Tongue (tissue), 2 donors: Measurements from ENCODE around the gene KRTAP10-12. TPM values are rescaled to one million over a fixed set of nuclear protein-coding genes. Genes with fewer than 3 reads are reported as not detected.

ENCODE experiments used
- DNase-seq: peaks from one replicate; pipeline ENCODE4 v3.0.0-alpha.2; 2015
- total RNA-seq: library from RNA; depleted of rRNA; stranded (reverse); fragments of >200 nt; gene quantifications from one replicate; pipeline ENCODE4 v1.2.3, GENCODE V29; 2014

Gene KRTAP10-12
- total RNA-seq, 1 donor from 2014 or later: not detected

DNA sequence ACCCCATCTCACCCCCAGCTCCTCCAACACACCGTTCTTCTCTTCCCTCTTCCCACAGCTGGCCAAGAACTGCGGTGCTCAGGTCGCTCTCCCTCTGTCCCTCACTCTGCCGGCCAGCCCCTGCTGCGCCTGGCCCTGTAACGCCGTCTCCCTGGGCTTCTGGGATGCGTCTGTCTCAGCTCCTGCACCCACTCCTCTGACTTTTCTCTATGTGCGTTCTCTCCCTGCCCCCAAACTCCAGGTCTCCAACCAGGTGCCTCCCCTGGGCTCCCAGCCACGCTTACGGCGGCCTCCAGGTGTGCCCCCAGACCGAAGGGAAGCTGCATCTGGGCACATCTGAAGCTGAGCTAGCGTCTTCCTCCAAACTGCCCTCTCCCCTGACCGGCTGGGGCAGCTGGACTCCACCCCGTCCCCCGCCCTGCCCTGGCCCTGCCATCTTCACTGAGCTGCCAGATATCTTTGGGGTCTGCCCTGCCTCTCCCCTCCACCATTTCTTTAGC lies 2.6 kb downstream of the KRTAP10-12 start:
- no peak for DNase-seq

DNA sequence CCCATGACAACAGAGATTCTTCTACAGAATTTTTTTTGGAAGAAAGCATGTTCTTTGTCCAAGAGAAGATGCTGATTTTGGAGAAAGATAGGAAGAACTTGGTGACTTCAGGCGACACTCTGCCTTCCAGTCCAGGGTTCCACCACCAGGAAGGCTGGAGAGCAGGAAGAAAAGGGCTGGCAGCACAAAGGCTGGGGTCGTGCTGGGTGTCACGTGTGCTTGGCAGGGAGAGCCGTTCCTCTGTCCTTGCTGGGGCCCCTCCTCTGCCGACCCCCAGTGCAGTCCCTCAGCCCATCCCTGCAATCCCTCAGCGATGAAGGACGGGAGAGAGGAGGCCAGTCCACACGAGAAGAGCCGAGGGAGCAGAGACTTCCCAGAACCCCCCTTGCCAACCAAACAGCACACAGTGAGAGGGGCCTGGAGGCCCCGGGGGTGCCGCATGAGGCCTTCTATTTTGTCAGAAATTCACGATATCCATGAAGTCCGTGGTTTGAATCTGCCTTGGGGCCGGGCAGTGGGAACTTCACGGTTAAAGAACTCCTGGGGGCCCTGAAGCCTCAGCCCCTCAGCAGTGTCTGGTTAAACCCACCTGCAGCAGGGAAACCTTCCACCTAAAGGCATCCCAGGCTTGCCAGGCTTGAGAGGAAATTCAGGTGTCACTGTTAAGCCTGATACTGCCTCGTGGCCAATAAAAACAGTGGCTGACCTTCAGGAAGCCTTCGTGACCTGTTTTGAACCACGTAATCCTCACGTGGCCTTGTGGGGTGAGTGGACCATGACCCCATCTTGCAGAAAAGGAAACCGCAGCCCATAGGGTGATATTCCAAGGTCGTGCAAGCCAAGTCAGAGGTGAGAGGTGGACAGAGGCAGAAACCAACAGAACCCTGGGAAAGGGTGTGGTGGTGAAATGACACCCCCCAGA lies 3.4 kb downstream of the KRTAP10-12 start:
- DNase-seq: no peak

DNA sequence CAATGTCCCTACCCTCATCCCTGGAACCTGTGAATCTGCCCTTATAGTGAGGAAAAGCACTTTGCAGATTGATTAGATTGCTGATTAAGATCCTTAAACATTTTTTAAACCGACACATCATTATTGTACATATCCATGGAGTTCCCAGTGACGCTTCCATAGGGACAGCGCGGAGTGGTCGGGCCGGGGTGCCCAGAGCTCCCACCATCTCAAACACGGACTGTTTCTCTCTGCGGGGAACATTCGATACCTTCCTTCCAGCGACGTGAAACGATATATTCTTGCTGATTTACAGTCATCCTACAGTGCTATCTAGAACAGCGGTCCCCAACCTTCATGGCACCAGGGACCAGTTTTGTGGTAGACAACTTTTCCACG lies 4.0 kb downstream of the KRTAP10-12 start:
- DNase-seq: no peak

DNA sequence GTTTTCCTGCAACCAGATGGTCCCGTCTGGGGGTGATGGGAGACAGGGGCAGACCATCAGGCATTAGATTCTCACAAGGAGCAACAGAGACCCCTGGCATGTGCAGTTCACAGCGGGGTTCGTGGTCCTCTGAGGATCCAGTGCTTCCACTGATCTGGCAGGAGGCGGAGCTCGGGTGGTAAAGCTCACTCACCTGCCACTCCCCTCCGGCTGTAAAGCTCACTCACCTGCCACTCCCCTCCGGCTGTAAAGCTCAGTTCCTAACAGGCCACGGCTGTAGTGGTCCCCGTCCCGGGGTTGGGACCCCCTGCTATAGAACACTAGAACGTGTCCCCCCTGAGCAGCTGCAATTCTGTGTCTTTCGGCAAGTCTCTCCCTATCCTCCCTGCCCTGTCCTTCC lies 4.6 kb downstream of the KRTAP10-12 start:
- DNase-seq: no peak

DNA sequence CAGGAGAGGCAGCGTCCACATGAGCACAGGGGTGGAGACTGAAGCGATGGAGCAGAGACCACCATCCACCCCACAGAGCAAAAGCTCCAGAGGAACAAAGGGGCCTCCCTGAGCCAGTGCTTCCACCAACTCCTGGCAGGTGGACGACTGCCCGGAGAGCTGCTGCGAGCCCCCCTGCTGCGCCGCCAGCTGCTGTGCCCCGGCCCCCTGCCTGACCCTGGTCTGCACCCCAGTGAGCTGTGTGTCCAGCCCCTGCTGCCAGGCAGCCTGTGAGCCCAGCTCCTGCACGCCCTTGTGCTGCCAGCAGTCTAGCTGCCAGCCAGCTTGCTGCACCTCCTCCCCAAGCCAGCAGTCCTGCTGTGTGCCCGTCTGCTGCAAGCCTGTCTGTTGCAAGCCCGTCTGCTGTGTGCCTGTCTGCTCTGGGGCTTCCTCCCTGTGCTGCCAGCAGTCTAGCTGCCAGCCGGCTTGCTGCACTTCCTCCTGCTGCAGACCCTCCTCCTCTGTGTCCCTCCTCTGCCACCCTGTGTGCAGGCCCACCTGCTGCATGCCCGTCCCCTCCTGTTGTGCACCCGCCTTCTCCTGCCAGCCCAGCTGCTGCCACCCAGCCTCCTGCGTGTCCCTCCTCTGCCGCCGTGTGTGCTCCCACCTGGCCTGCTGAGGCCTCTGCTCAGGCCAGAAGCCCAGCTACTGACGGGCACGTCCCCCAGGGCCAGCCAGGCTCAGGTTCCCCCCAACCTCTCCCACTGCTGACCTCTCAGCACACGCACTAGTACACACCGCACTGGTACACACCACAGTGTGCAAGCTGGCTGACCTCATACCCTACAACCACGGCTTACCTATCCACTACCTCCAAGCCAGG lies 5.4 kb downstream of the KRTAP10-12 start:
- DNase-seq: no peak

DNA sequence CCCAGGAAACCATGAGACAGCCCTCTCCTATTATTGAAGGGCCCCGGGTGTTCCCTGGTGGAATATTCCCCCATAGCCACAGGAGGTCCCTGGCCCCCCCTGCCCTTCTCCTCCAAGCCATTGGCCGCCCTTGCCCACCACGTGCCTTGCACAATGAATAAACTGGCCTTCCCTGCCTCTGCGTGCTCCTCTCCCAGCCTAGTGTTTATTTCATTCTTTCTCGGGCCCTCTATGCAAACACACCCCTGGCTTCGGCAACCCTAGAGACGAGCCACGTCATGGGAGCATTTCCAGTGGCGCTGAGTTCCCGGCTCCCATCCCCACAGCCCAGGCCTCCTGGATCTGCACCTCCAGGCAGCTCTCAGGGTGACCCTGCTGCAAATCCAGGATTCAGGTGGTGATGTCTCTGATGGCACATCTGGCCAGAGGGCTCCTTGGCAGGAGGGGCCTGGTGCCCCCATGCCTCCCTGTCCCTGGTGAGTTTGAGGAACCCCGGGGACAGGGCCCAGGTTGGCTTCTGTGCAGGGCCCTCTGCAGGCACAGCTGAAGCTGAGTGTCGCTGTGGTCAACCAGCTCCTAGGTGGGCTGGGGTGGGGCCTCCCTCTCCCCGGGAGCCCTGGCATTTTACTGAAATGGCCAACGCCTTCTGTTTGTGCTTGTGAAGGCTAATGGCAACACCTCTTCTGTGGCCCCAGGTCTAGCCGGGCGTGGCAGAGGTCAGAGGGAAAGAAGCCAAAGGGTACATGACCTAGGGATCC lies 6.2 kb downstream of the KRTAP10-12 start:
- DNase-seq: no peak

DNA sequence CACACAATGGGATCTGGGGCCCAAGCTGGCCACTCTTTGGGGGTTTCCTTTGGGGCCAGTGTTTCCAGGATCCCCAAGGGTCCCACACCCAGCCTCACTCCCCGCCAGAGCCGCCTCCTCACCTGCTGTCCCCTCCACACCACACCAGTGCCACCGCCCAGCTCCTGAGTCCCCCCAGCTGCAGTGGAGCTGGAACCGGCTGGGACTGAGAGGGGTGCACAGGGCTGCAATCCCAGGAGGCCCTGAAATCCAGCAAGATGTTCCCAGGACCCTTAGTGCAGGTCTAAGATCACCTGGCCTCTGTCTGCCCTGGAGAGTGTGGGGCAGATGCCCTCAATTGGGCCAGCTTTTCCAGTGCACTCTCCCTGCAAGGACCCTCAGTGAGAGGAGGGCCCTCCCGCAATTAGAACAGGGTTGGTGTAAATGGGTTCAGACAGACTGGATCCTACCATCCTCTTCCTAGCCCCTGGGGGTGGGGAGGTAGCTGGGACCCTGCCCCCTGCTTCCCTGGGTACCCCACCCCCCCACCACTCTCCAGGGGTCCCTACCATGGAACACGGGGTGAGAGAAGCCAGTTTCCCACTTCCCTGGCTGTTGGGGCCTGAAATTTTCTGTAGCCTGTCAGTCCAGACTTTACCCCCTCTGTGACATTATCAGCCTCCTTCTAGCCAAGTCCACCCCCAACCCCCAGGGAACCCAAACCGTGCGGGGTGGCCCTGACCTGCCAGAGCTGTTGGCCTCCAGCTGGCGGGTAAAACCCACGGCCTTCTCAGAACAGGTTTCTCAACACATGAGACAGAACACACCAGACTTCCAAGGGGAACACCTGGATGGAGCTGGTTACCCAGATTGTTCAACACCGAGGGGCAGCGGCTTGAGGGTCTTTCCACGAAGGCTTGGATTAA lies 7.0 kb downstream of the KRTAP10-12 start:
- no peak for DNase-seq

DNA sequence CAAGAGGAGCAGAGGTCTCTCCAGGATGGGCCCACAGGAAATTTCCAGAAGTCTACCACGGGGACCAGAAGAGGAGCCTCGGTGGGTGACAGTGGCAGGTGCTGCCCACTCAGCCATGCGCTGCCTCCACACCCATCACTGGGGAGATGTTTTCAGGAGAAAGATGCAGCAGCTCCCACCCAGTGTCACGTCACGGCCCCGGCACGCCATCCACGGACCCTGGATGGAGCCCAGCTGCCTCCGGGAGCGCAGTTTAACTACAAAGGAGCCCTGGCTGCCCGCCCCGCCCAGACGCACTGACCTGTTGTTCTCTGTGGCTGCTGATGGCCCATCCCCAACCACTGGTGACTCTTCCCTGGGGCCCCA lies 7.6 kb downstream of the KRTAP10-12 start:
- no peak for DNase-seq

DNA sequence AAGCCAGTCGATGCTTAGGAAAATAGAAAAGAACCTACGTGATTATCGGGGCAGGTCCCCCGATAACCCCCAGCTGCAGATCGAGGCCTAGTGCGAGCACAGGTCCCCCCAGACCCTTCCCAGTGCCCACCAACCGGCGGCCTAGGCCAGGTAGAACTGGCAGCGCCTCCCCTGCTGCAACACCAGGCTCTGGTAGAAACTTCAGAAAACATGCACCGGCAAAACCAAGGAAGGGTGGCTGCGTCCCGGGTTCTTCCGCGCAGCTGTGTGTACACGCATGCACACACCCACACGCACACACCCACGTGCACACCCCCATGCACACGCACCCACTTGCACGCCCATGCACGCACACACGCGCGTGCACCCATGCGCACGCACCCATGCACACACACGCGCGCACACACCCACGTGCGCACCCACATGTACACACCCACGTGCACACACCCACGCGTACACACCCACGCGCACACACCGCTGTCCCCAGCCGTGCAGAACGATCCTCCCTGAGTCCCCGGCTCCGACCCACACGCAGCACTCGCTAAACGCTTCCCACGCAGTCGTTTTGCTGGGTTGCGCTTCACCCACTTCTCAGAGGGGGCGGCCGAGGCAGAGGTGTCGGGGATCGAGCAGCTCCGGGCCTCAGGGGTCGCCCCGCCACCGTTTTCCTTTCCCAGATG lies 9.2 kb downstream of the KRTAP10-12 start:
- DNase-seq: no peak

DNA sequence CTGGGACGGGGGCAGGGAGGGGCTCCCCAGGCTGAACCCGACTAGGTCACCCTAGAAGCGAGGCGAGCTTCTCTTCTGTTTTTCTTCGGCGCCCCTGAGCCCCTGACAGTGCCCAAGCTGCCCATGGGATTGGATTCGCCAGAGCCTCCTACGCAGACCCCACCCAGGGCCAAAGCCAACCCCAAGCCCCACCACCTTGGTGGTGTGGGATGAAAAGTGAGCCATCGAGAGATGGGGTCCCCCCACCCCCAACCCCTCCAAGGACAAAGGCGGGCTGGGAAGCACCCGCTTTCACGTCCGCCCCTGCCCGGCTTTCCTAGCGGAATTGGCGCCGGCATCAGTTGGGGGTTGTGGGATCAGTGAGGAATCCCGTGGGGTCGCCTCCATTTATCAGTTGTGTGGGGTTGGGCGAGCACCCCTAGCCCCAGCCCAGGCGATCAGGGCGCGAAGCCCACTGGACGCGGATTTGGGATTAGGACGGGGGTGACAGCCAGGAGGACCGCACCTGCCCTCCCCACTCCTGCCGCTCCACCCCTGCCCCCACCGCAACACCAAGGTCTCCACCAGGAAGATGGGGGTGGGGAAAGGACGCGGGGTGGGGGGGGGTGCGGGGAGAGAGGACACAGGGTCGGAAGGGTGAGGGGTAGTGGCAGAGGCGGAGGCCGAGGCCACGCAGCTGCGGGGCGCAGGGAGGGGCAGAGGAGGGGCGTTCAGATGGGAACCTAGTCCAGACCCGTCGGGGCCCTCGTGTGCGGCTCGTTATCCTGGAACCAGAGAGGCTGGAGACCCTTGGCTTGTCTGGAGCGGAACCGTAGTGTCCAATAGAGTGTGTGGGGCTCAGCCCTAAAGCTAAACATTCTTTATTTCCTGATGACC lies 10.0 kb downstream of the KRTAP10-12 start:
- DNase-seq: no peak

DNA sequence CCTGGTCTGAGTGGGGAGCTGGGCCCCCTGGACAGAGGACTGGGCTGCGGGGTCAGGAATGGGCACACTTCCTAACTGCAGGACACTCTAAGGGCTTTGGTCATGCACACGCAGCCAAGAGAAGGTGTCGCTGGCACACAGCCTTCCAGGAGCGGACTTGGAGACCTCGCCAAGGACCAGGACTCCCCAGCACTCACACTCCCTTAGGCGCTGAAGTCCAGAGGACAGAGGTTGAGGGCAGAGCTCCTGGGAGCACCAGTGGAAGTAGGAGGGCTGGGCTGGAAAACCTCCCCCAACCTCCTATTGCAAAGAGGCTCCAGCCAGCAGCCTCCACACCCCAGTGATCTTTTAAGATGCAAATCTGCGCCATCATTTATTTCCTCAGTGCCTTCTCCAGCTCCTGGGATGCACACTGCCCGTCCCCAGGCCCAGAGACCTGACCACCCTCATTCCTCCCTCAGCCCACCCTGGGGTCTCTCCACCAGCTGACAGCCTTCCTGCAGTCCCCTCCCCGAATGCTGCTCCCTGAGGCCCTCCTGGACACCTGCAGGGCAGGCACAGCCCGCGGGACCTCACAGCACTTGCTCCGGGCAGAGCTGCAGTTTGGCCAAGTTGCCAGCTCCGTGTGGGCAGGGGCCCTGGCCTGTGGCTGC lies 11.4 kb downstream of the KRTAP10-12 start:
- DNase-seq: no peak

DNA sequence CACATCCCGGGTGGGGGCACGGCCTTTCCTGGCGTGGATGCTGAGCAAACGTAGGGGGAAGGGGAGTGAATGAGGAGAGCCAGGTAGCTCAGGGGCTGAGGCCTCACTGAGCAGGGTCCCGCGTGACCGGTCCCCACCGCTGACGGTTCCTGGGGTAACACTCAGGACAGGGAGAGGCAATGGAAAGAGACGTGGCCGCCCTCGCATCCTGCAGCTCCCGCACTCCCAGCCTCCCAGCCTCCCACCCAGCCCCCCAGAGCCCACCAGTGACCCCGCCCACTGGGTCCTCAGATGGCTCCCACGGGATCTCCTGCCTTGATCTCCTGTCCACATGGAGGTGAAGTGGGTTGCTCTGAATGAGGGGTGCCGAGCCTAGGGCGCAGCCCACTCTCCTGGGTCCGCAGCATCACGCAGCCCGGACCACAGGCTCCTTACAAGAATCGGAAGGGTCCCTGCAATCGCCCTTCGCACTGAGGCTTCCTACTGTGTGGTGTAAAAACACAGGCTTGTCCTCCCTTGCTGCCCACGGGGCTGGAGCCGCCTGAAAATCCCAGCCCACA lies 12.0 kb downstream of the KRTAP10-12 start:
- DNase-seq: no peak

DNA sequence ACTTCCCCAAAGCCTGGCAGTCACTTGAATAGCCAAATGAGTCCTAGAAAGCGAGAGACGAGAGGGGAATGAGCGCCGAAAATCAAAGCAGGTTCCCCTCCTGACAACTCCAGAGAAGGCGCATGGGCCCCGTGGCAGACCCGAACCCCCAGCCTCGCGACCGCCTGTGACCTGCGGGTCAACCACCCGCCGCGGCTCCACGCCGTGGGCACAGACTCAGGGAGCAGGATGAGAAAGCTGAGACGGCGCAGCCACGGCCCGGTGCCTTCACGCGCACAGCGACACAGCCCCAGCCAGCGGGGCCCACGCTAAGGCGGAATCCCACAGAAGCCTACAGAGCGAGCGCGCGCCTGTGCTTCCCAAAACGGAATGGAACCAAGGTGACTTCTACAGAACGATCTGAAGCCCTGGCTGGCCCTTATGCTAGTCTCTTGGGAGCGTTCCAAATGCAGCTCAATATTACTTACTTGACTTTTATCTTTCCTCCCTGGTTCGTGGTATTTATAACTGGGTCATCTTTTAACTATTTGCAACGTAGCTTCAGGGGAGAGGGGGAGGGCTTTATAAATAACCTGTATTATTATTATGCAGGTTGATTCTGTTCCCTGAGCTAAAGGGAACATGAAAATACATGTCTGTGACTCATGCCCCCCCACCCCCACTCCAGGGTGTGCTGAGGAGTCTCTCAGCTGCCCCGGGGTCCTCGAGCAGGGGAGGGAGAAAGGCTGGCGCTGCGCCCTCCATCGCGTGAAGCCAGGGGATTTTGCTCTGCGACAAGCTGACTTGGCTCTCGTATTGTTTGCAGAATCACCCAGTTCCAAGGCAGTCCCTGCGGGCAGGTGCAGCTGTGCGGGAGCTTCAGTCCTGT lies 12.7 kb downstream of the KRTAP10-12 start:
- peak; percentile 53 for DNase-seq

DNA sequence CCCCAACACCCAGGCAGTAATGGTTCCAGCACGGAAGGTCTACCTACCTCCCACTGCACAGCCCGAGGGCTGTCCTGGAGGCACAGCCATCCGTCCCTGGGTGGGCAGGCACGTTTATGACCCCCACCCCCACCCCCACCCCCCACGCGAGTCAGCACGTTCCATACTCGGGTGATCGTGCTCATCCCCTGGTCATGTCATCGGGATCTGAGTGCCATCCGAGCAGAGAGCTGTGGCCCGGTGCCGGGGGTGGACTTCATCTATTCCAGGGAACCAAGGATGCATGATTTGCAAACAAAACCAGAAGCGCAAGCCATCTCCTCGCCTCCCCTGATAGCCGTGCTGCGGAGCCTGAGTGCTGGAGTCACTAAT lies 13.3 kb downstream of the KRTAP10-12 start:
- no peak for DNase-seq

DNA sequence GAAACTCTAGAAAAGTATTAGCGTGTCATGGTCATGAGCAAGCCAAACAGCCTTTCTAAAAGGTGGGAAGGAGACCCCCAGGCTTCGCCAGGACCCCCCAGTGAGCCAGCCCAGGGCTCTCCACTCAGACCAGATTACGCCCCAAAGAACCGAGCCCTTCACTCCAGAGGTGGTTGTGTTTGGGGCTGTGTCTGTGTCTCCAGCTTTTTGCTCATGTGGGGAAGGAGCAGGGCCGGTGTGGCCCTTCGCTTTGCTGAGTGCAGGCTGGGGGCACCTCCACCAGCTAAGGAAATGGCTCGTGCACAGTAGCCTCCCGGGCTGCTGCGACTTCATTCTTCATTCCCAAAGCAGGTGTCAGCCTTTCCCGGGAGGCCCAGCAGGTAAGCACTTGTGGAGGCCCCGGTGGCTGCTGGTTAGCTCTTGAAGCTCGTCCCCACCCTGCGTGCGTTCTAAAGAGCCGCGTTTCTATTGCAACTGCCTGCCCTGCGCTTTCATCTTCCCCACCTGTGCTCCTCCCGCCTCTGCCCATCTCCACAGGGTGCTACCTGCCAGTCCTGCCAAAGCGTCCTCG lies 13.9 kb downstream of the KRTAP10-12 start:
- DNase-seq: peak; percentile 37

DNA sequence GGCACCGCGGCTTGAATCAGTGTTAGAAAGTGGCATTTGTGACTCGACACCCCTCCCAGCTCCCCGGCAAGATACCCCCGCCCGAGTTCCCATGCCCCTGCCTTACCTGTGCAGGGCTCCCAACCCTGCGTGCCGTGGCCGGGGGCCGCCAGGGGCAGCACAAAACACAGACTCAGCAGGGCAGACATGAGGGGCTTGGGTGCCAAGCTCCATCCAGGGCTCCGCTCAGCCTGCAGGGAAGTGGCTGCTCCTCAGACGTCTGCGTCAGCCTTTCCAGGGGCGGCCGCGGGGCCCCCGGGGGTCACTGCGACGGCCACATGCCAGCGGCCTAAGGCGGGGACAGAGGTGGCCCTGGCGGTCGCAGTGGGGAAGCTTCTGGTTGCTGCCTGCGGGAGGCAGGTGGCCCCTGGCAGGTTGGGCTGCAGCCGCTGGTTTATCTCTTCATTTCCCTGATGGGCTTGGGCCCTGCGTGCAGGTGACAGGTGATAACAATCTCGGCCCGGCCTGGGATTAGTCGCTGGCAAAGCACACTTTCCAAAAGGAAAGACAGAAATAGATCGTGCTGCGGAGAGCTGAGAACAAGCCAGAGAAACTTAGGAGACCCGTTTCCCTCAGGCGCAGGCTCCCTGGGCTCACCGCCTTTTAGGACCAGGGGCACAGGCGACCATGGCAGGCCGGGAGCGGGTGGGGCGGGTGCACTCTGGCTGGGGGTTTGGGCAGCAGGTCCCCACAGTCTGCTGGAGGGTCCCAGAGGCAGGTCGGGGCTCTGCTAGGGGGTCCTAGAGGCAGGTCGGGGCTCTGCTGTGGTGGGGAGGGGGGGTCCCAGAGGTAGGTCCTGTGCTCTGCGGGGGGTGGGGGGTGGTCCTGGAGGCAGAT lies 14.6 kb downstream of the KRTAP10-12 start, which contains the start of gene TSPEAR:
Gene TSPEAR, minus strand, starts transcription at position 246 of the 876 bp plus-strand sequence. Its CDS starts 58 bp downstream, at position 188.
- DNase-seq: no peak
